Measurements from ENCODE around the gene NELL1.
A peak's percentile ranks its signal among the peaks of the same experiment; 100 is the strongest.

Gene NELL1

DNA sequence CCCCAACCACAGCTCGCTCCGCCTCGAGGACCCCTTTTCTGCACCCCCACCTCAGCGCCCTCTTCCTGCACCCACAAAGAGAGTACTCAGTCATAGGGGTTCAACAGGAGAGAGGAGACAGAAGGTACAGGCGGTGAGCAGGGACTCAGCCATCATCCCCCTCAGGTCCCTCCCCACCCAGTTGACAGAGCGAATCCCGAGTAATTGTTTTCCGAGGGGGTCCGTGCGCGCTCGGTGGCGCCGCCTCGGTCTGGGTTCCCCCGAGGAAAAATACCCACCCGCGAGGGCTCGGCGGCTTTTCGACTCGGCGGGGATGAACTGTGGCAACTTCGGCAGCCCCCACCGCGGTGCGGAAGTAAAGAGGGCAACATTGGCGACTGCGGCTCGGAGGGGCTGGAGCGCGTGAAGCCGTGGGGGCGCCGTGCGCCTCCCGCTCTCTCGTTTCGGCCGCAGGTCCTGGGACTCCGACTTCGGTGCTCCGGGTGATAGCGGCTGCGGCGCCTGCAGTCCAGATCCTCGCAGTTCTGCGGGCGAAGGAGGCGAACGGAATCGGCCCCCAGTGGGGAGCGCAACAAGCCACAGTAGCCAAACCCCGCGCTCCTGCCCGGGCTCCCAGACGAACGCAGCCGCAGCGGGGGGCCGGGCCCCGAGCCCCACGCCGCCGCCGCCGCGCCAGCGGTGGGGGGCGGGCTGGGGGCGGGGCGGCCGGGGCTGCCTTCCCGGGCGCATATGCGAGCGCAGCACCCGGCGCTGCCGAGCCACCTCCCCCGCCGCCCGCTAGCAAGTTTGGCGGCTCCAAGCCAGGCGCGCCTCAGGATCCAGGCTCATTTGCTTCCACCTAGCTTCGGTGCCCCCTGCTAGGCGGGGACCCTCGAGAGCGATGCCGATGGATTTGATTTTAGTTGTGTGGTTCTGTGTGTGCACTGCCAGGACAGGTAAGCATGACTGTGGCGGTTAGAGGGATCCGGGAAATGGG, at the start of gene NELL1:
NELL1 (plus strand) TSS at position 743 of the 976 bp plus-strand sequence.
- DNase-seq (ENCODE audit: low read depth, low spot score), result no peak

DNA sequence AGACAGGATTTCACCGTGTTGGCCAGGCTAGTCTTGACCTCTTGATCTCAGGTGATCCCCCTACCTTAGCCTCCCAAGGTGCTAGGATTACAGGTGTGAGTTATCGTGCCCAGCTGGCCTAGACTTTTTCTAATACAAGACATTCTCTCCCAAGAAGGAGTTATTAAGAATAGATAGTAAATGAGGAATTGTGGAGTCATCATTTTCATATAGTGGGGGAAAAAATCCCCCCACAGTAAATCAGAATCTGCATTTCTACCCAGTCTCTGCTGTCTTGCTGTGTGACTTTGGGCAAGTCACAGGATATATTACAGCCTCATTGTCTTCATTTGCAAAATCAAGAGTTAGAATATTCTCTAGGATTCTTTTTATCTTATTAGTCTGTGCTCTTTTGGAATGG, 48.4 kb upstream of the NELL1 start:
- H3K27ac ChIP-seq, result no peak overlapping the region
- DNase-seq (ENCODE audit: low read depth, low spot score), result no peak

More for the DNA sequence above, at the start of gene NELL1:
- no peak within 1 kb of the TSS for H3K27ac ChIP-seq

DNA sequence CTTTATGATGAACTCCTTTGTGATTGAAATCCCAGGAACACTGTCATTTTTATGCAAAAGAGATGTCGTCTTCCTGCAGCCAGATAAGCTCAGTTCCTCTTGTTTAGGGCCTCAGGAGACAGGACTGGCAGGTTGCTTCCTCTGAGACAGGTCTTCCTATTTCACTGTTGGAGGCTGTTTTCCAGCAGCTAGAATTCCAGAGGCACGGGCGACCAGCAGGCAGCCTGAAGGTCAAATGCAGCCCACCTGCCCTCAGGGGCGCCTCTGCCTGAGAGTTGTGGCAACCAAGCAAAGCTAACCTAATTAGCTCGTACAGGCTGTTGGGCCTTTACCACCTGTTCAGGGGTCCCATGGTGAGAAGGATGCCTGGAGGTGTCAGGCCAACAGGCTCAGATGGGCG, 47.7 kb upstream of the NELL1 start:
- no peak for DNase-seq (ENCODE audit: low read depth, low spot score)
- H3K27ac ChIP-seq, result no peak overlapping the region

- no peak for DNase-seq (ENCODE audit: low read depth, low spot score)
- H3K27ac ChIP-seq, result no peak overlapping the region
Measured at GRCh38 chr11:20623252-20623651, 46.1 kb upstream of the NELL1 start.

DNA sequence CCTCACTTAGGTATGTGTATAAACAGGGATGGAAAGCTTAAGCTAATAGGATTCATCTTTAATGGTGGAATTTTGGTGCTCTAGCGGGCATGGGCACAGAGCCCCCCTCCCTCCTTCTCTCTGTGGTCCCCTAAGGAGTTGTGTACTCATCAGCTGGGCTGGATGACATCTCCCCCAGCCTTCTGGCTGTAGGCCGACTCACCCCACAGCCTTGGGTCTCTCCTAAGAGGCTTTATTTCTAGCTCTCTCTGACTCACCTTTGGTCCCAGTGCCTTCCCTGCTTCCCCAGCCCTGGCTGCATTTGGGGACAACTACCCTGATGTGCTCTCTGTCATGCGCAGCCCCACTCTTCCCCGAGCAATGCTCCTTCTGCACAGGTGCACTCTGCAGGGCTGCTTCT, 43.1 kb upstream of the NELL1 start:
- DNase-seq (ENCODE audit: low read depth, low spot score), result no peak
- H3K27ac ChIP-seq, result no peak overlapping the region

DNA sequence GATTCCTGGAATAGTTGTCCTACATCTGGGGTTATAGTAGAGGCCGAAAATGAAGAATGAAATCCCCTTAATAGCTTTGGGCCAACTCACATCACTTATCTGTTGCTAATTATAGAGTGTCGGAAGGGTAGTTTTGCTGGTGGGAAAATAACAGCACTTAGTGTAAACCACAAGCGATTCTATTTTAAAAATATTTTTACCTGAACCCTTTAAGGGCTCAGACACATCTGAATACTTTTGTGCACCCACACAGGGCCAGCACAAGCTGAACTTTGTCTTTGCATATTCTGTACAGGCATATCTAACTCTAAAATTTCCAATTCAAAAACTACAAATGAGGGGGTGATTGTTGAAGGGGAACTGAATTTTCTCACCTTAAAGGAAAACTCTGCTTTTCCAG, 42.4 kb upstream of the NELL1 start:
- no peak overlapping the region for H3K27ac ChIP-seq
- DNase-seq (ENCODE audit: low read depth, low spot score), result no peak

GRCh38 chr11:20627701-20628100, 41.7 kb upstream of the NELL1 start:
- DNase-seq (ENCODE audit: low read depth, low spot score), result no peak

DNA sequence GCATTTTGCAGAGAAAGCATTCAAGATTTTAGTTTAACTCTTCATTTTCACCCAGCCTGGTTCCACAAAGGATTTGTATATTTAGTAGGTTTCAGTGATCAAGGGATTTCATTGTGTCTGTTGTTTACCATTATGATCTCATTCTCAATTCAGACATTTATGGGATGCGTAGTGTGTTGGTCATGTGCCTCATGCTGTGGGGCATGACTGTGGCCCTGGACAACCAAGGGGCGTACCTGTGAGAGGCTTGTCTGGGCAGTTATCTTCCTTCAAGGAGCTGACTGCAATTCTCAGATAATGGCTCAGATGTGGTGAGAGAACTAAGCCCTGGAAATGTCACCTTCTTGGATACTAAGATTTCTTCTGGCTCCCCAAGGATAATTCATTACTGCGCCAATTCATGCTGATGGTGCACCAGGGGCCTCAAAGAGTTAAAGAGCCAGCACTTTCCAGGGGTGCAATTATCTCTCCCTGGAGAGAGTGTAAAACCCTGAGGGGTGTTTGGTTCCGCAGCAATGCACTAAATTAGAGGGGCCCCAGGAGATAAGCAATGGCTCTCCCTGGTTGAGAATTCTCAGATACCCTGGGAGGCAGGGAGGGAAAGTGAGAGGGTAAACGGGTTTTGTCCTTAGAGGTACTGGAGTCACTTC, 37.7 kb upstream of the NELL1 start:
- H3K27ac ChIP-seq, result peak overlapping the region; percentile 57
- DNase-seq (ENCODE audit: low read depth, low spot score), result peak; percentile 79

More at GRCh38 chr11:20627701-20628100, 41.7 kb upstream of the NELL1 start:
- H3K27ac ChIP-seq, result no peak overlapping the region

GRCh38 chr11:20632169-20632532, 37.2 kb upstream of the NELL1 start:
- peak overlapping the region; percentile 57 for H3K27ac ChIP-seq
- DNase-seq (ENCODE audit: low read depth, low spot score), result no peak

- H3K27ac ChIP-seq, result no peak overlapping the region
- no peak for DNase-seq (ENCODE audit: low read depth, low spot score)
Measured at GRCh38 chr11:20634044-20634443, 35.3 kb upstream of the NELL1 start.

DNA sequence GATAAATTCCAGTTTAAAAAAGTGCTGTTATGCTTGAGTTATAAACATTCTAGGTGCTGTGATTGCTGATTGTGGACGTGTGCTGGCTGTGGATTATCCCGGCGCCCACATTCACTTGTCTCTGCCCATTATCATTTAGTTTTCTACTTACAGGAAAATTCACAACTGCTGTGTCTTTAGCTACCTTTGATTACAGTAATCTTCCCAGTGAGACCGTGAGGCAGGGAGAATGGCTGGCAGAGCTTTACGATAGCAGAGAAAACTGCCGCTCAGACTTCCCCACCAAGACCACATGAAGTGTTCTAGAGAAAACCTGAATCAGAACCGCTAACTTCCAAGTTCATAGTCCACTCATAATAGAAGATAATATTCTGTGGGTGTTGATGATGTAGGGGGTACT, 34.6 kb upstream of the NELL1 start:
- no peak overlapping the region for H3K27ac ChIP-seq
- DNase-seq (ENCODE audit: low read depth, low spot score), result no peak

DNA sequence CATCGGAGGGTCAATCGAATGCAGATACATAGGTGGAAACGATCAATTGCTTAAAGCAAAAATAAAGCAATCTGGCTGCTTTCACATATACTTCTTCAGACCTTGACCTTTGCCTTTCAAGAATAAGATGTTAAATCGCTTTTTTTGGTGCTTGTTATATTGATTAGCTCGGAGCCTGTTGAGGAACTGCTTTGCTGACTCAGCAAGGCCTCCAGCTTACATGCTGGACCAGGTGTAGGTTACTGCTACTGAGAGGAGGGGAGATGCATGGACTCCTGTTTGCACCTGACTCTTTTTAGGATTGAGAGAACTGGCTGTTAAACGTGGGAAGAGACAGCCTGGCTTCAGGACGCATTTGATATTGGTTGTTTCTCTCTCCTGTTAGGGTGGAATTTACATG, 31.3 kb upstream of the NELL1 start:
- no peak overlapping the region for H3K27ac ChIP-seq
- DNase-seq (ENCODE audit: low read depth, low spot score), result no peak

GRCh38 chr11:20639688-20640087, 29.7 kb upstream of the NELL1 start:
- no peak overlapping the region for H3K27ac ChIP-seq

DNA sequence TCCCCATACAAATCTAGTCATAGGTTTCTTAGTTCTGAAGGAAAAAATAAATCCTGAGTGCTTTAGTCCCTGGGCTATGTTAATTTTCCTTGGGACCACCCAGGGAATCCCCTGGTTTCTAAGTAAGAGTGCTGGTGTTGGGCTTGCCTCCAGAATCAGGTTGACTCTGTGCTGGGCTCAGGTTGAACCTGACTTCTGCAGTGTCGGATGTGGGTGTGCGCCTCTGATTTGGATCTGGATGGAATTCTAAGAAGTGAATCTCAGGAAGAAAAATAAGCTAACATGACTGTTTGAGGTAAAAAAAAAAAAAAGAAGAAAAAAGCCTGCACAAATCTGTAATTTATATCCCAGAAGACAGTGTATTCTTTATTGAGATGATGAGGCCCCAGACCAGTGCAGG, 29.0 kb upstream of the NELL1 start:
- H3K27ac ChIP-seq, result no peak overlapping the region
- DNase-seq (ENCODE audit: low read depth, low spot score), result no peak

More at GRCh38 chr11:20639688-20640087, 29.7 kb upstream of the NELL1 start:
- DNase-seq (ENCODE audit: low read depth, low spot score), result no peak

GRCh38 chr11:20644360-20644759, 25.0 kb upstream of the NELL1 start:
- no peak for DNase-seq (ENCODE audit: low read depth, low spot score)
- H3K27ac ChIP-seq, result no peak overlapping the region

DNA sequence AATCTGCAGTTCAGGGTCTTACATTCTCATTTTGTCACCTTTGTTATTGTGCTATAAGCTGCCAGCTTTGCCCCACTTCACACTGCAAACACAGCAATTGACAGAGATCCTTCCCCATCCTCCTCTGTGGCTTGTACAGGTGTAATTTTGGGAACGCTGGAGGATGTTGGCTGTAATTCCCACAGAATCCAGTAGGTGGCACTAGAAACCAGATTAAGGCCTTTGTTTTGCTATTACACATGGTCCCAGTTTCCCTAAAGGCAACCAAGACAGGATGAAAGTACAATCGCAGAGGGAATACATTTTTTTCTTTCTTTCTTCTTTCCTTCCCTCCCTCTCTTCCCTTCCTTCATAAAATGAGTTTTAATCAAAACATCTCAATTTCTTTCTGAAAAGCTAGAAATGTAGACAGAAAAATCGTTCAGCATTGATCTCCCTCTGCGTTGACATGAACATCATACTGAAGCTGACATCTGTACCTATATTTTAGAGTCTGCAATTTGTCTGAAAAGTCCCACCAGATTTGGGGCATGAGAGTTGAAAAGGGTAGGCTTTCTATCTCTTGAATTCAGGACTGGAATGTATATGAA, 21.3 kb upstream of the NELL1 start:
- no peak for DNase-seq (ENCODE audit: low read depth, low spot score)
- no peak overlapping the region for H3K27ac ChIP-seq

DNA sequence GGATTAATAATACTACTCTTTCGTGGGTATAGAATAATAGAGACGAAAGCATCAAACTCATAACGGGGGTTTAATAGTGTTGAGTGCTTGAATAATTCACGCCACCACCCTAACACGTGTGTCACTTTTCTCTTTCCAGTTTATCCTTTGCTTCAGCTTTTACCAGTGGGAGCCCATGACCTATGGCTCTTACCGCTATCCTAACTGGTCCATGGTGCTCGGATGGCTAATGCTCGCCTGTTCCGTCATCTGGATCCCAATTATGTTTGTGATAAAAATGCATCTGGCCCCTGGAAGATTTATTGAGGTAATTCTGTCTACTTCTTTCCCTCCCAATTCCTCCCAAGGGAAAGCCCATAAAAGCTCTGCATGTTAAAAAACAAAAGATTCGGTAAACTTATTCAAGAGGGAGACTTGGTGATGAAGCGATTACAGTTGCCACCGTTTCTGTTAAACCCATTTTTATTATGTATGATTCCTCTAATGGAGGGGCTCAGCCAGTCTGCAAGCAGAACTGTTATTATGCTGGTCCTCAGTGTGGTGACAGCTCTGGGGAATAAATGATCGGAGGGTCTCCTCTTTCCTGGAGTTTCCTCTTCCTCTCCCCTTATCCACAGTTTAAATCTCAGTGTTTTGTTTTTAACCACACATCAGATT, 17.1 kb upstream of the NELL1 start:
- H3K27ac ChIP-seq, result no peak overlapping the region
- no peak for DNase-seq (ENCODE audit: low read depth, low spot score)

DNA sequence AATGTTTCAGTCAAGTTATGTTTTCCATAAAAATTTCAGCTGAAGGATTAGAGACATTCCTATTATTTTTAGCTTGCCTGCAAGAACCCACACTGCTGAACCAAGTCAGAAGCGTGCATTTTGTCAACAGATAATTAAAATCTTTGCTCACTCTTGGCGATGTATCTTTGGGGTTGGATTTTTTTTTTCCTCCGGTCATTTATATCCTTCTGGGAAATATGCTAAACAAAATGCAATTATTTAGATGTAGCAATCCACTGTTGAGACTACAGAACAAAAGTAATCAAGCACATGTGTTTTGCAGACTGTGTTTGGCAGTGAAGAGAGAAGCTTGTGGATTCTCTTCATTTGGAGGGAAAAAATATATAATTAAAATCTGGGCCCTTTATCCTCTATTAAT, 15.3 kb upstream of the NELL1 start:
- no peak overlapping the region for H3K27ac ChIP-seq
- no peak for DNase-seq (ENCODE audit: low read depth, low spot score)

DNA sequence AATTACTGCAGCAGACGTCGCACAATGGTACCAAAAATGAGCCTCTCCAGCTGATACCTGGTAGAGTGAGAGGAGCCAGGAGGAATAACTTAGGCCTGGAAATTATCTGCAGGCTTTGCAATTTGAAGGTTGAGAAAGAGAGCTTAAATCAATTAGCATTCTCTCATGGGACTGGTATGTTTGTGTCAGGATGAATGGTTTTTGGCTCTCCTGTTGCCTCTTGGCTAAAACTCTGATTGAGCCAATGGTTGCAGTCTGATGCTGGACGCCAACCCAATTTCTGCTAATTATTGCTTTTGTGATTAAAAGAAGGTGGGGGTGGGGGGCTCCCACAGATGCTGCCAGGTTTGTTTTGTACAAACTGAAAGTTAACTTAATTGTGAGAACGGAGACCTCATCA, 12.5 kb upstream of the NELL1 start:
- no peak overlapping the region for H3K27ac ChIP-seq
- DNase-seq (ENCODE audit: low read depth, low spot score), result no peak

GRCh38 chr11:20658135-20658534, 11.3 kb upstream of the NELL1 start:
- no peak for DNase-seq (ENCODE audit: low read depth, low spot score)
- H3K27ac ChIP-seq, result no peak overlapping the region

GRCh38 chr11:20661445-20661844, 7.9 kb upstream of the NELL1 start:
- DNase-seq (ENCODE audit: low read depth, low spot score), result no peak
- H3K27ac ChIP-seq, result no peak overlapping the region
